ENCODE results near the gene RBFOX2.

RBFOX2 gene

GRCh38 chr22:36016684-36017083, 11.9 kb downstream of the RBFOX2 start:
- DNase-seq (ENCODE audit: extremely low read depth, insufficient read length), result no peak
- Histone ChIP-seq H3K36me3 (ENCODE audit: control insufficient read depth, insufficient read depth, low read length) (no peaks in the 10 kb centered on the region), H3K27me3 (replicated peaks; ENCODE audit: control insufficient read depth, insufficient read depth, low read length) (no peaks in the 10 kb centered on the region; the same call in 1 of the 2 replicates), H3K4me3 (replicated peaks; ENCODE audit: low read depth, low read length) (no peak overlapping the region)
- no peak for TF ChIP-seq CTCF (IDR thresholded peaks at IDR 0.05; ENCODE audit: insufficient read depth, low read length, poor library complexity, severe bottlenecking)

- no peak for DNase-seq (ENCODE audit: extremely low read depth, insufficient read length)
- Histone ChIP-seq H3K4me3 (replicated peaks; ENCODE audit: low read depth, low read length) (no peak overlapping the region), H3K27me3 (replicated peaks; ENCODE audit: control insufficient read depth, insufficient read depth, low read length) (no peaks in the 10 kb centered on the region; the same call in 1 of the 2 replicates), H3K36me3 (ENCODE audit: control insufficient read depth, insufficient read depth, low read length) (no peaks in the 10 kb centered on the region)
- no peak for TF ChIP-seq CTCF (IDR thresholded peaks at IDR 0.05; ENCODE audit: insufficient read depth, low read length, poor library complexity, severe bottlenecking)
Observed at GRCh38 chr22:36015811-36016529, 12.7 kb downstream of the RBFOX2 start.

- Histone ChIP-seq H3K36me3 (ENCODE audit: control insufficient read depth, insufficient read depth, low read length) (no peaks in the 10 kb centered on the region), H3K4me3 (replicated peaks; ENCODE audit: low read depth, low read length) (no peak overlapping the region), H3K27me3 (replicated peaks; ENCODE audit: control insufficient read depth, insufficient read depth, low read length) (no peaks in the 10 kb centered on the region; the same call in 1 of the 2 replicates)
- no peak for DNase-seq (ENCODE audit: extremely low read depth, insufficient read length)
- no peak for TF ChIP-seq CTCF (IDR thresholded peaks at IDR 0.05; ENCODE audit: insufficient read depth, low read length, poor library complexity, severe bottlenecking)
Observed at GRCh38 chr22:36015155-36015810, 13.3 kb downstream of the RBFOX2 start.

GRCh38 chr22:36014546-36015074, 14.0 kb downstream of the RBFOX2 start:
- no peak for TF ChIP-seq CTCF (IDR thresholded peaks at IDR 0.05; ENCODE audit: insufficient read depth, low read length, poor library complexity, severe bottlenecking)
- no peaks in the 10 kb centered on the region for H3K36me3 ChIP-seq (ENCODE audit: control insufficient read depth, insufficient read depth, low read length)
- H3K27me3 ChIP-seq (replicated peaks; ENCODE audit: control insufficient read depth, insufficient read depth, low read length), result no peaks in the 10 kb centered on the region; the same call in 1 of the 2 replicates
- H3K4me3 ChIP-seq (replicated peaks; ENCODE audit: low read depth, low read length), result no peak overlapping the region
- DNase-seq (ENCODE audit: extremely low read depth, insufficient read length), result no peak

- no peak overlapping the region for H3K4me3 ChIP-seq (replicated peaks; ENCODE audit: low read depth, low read length)
- DNase-seq (ENCODE audit: extremely low read depth, insufficient read length), result no peak
- no peaks in the 10 kb centered on the region for H3K36me3 ChIP-seq (ENCODE audit: control insufficient read depth, insufficient read depth, low read length)
- no peaks in the 10 kb centered on the region; the same call in 1 of the 2 replicates for H3K27me3 ChIP-seq (replicated peaks; ENCODE audit: control insufficient read depth, insufficient read depth, low read length)
- TF ChIP-seq CTCF (IDR thresholded peaks at IDR 0.05; ENCODE audit: insufficient read depth, low read length, poor library complexity, severe bottlenecking), result no peak
Observed at GRCh38 chr22:36012332-36012731, 16.3 kb downstream of the RBFOX2 start.
